Measurements from ENCODE around the gene MEF2B. TPM values are rescaled to one million over a fixed set of nuclear protein-coding genes. Genes with fewer than 3 reads are reported as not detected.
"Not testable (repeated sequence)": the region's sequence is repeated elsewhere in the genome, so short reads cannot be mapped to it uniquely, and the experiment has no call there.

The MEF2B gene
- total RNA-seq, 2 experiments from 2014 or later: 0.80 to 2.7 TPM

DNA sequence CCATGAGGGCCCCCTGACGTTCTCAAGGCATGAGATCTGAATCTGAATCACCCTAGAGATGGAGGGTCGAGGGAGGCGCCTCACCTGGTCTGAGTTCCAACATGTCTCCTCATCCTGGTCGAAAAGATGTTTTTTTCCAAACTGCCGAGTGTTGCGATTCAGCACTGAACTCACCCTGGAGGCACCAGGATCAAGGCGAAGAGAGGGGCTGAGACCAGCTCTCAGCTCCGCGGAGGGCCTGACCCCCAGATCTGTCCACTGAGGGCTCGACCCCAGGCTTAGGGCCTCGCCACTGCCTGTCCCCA lies 32.6 kb upstream of the MEF2B start:
- ChIA-PET POLR2A (interaction anchor here (1.0 to 1.2 kb wide), 3 partner anchors 10 to 119 kb away, joined by 3 to 9 read pairs (median 3); no protein-coding TSS in a partner anchor), CTCF (interaction anchor here (1.0 to 2.5 kb wide), 6 partner anchors 8 to 26 kb away, joined by 4 to 8 read pairs (median 4); partner anchors contain the start of gene BORCS8)

DNA sequence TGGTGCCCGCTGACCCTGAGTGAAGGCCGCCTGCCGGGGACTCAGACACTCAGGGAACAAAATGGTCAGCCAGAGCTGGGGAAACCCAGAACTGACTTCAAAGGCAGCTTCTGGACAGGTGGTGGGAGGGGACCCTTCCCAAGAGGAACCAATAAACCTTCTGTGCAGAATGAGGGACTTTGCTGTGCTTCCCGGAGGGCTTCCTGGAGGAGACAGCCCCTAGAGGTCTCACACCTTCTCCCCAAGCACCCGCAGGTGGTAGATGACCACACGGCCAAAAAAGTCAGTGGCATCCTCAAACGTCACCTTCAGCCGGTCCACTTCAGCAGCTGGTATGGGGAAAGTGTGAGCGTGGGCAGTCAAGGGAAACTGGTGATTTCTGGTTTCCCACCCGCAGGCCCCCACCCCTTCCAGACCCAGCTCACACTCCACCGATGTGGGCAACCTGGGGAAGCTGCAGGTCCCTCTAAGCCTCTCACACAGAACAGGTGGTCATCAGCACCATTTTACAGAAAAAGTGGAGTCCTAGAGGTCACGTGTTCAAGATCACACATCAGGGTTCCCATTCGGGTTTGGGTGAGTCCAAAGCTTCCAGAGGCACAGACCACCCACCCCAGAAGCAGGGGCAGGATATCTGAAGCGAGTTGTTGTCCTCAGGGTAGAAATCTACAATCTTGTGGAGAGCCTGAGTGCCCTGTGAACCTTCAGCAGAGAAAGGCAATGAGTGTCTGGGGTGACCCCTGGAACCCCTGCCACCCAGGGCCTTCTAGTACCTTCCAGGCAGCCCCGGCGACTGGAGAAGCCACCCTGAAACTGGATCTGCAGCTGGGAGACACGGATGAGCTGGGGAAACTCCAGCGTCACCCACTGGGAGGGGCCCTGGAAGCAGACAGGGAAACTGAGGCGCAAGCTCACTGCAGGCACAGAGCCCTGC lies 31.9 kb upstream of the MEF2B start:
- ChIA-PET POLR2A (interaction anchor here (0.6 to 1.5 kb wide), 4 partner anchors 10 to 110 kb away, joined by 3 to 7 read pairs (median 6); partner anchors contain the start of genes BORCS8 and RFXANK), CTCF (interaction anchor here (1.6 to 2.5 kb wide), 3 partner anchors 9 to 19 kb away, joined by 4 to 8 read pairs (median 7); no protein-coding TSS in a partner anchor)

DNA sequence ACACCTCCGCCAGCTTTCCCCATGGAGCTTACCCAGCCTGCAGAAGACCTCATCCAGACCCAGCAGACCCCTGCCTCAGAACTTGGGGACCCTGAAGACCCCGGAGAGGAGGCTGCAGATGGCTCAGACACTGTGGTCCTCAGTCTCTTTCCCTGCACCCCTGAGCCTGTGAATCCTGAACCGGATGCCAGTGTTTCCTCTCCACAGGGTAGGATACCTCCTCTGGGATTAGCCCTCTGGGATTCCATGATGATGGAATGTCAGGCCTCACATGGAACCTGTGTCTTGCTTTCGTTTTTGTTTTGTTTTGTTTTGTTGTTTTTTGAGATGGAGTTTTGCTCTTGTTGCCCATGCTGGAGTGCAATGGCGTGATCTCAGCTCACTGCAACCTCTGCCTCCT lies 23.9 kb upstream of the MEF2B start:
- CTCF ChIA-PET: interaction anchor here (1.7 kb wide), 1 partner anchor 9 kb away, joined by 4 read pairs; the partner anchor contains the start of gene NR2C2AP
- POLR2A ChIA-PET: no interaction called here

DNA sequence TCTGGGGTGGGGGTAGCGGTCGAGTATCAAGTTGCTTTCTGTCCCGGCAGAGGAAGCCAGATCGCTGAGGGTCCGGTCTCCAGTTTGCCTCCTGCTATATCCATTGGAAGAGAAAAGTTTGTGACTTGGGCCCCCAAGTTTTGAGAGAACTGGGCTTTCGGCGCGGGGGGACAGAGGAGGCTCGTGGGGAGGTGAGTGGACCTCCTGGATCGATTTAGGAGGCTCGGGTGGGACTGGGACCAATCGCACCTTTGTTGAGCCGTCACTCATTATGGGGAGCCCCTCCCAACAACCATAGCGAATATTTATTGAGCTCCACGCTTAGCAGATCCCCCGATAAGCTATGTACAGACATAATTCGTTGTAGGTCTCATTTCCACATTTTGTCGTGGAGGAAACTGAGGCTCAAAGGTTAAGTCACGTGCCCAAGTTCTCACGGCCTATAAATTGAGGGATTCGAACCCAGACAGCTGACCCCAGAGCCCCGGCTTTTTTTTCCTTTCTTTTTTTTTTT lies 22.9 kb upstream of the MEF2B start:
- ChIA-PET POLR2A (interaction anchor here (0.5 to 1.5 kb wide), 3 partner anchors 10 to 900 kb away, joined by 3 to 9 read pairs (median 3); partner anchors contain the start of gene NR2C2AP), CTCF (interaction anchor here (0.6 to 1.5 kb wide), 6 partner anchors 10 to 319 kb away, joined by 3 to 8 read pairs (median 4); partner anchors contain the start of gene NR2C2AP)

DNA sequence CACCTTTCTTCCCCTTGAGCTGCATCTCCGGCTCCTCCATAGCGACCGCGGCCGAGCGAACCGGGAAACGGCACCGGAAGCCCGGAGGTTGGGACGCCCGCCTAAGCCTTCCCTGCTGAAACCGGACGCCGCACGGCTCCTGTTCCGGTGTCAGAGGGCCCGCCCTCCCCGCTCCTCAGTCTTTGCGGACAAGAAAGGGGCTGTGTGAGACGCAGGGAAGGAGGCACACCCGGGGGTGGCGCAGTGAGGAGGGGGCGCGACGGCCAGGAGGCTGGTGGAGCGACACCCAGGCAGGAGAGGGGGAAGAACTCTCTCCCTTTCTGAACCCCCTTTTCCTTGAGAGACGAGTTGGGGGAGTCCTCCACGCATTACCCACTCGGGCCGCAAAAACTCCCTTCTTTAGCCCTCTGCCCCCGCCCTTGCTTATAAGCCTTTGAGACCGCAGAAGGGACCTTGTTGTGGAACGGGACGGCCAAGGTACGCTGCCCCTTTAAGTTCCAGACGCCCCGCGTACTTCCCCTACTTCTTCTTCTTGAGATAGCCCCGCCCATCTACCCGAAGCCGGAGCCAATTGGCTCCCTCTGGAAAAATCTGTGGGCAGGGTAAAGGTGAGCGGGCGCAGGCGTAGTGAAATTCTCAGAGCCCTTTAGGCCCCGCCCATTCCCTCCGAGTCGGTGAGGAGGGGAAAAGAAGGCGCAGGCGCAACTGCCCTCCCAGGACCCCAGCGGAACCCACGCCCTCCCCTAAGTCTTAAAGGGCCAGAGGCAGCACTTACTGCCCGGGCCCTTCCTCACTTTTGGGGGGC lies 22.2 kb upstream of the MEF2B start, which contains the start of the genes BORCS8 and RFXANK:
Gene BORCS8, minus strand, starts transcription at position 75 of the 805 bp plus-strand sequence. Its CDS starts 35 bp downstream, at position 40.
Gene RFXANK, plus strand, starts transcription at position 181 of the 805 bp plus-strand sequence. CDS start 1,689 bp downstream, outside the sequence.
- ChIA-PET CTCF (interaction anchor here (0.5 to 1.5 kb wide), 10 partner anchors 11 to 320 kb away, joined by 3 to 8 read pairs (median 4); partner anchors contain the start of gene NR2C2AP), POLR2A (interaction anchor here (0.5 to 1.5 kb wide), 6 partner anchors 9 to 900 kb away, joined by 3 to 15 read pairs (median 4); partner anchors contain the start of gene NR2C2AP)

DNA sequence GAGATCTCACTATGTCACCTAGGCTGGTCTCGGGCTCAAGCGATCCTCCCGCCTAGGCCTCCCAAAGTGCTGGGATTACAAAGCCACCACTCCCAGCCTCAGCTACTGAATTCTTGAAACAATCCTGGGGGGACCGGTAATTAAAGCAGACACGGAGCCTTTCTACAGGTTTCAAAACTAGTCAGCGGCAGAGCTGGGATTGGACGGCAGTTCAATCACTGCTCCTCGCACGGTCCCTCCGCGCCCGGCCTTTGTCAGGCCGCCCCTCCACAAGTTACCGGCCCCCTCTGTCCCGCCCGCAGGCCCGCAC lies 21.7 kb upstream of the MEF2B start:
- ChIA-PET POLR2A (interaction anchor here (0.8 to 1.5 kb wide), 5 partner anchors 10 to 214 kb away, joined by 3 to 15 read pairs (median 3); partner anchors contain the start of genes GATAD2A and NR2C2AP), CTCF (interaction anchor here (0.5 to 1.5 kb wide), 5 partner anchors 12 to 34 kb away, joined by 3 to 4 read pairs (median 3); partner anchors contain the start of gene NR2C2AP)

DNA sequence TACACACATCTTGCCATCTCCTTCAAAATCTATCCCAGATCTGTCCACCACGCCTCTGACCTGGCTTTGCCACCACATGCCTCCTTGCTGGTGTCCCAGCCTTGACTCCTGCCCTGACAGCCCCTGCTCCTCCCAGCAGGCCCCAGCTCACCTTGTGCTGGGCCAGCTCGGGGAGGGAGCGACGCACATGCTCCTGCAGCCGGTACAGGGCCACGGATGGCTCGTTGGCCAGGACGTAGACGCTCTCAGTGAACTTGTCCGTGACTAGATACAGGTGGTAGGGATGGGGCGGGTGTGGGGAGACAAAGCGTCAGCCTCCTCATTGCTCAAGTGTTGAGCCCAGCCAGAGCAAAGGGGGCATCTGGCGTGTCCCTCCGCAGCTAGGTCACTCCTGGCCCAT lies 16.7 kb upstream of the MEF2B start:
- CTCF ChIA-PET: no interaction called here
- POLR2A ChIA-PET: interaction anchor here (0.6 kb wide), 1 partner anchor 116 kb away, joined by 3 read pairs; no protein-coding TSS in a partner anchor

DNA sequence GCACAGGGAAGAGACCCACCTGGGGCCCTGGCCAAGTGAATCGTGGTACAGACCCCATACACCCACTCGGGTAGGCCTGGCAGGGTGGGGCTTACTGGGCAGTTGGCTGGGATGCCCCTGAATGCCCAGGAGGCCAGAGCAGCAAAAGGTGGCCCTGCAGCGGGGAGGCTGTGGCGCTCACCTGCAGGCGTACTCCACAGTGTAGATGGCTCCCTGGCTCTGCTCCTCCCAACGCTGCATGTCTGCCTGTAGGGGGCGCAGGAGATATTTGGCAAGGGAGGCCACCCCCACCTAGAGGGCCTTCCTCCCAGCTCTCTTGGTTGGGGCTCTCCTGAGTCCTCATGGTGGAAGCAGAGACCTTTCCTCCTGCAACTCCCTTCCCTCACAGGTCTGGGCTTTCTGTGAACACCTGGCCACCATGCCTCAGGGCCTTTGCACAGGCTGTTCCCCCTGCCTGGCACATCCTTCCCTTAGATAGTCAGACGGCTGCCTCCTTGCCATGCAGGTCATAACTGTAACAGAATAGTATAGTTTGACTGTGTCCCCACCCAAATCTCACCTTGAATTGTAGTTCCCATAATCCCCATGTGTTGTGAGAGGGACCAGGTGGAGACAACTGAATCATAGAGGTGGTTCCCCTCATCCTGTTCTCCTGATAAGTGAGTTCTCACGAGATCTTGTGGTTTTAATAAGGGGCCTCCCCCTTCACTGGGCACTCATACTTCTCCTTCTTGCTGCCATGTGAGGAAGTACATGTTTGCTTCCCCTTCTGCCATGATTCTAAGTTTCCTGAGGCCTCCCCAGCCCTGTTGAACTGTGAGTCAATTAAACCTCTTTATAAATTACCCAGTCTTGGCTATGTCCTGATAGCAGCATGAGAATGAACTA lies 16.0 kb upstream of the MEF2B start:
- ChIA-PET POLR2A (no interaction called here), CTCF (interaction anchor here (0.6 to 1.9 kb wide), 6 partner anchors 9 to 264 kb away, joined by 3 to 7 read pairs (median 4); partner anchors contain the start of gene NR2C2AP)

DNA sequence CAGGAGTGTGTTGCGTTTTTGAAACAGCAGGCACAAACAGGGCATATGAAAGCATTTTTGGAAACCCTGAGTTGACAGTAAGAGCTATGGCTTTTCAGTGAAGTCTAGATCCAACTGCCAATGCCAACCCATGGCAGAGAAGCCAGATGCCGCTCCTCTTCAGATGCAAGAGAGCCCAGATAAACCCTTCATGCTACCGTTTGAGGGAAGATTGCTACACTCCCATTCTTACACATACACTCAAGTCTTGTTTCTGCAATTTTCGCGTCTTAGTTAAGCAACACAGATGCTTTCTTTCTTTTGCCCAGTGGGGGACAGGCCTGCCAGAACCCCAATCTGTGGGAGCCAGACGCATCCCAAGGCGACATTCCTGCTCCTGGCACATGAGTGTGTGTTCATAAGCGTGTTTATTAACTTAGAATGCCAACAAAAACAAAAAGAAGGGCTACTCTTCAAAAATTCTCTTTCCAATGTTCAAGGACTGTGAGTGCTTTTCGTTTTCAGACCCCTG lies 11.5 kb upstream of the MEF2B start:
- ChIA-PET CTCF (no interaction called here), POLR2A (no interaction called here)

DNA sequence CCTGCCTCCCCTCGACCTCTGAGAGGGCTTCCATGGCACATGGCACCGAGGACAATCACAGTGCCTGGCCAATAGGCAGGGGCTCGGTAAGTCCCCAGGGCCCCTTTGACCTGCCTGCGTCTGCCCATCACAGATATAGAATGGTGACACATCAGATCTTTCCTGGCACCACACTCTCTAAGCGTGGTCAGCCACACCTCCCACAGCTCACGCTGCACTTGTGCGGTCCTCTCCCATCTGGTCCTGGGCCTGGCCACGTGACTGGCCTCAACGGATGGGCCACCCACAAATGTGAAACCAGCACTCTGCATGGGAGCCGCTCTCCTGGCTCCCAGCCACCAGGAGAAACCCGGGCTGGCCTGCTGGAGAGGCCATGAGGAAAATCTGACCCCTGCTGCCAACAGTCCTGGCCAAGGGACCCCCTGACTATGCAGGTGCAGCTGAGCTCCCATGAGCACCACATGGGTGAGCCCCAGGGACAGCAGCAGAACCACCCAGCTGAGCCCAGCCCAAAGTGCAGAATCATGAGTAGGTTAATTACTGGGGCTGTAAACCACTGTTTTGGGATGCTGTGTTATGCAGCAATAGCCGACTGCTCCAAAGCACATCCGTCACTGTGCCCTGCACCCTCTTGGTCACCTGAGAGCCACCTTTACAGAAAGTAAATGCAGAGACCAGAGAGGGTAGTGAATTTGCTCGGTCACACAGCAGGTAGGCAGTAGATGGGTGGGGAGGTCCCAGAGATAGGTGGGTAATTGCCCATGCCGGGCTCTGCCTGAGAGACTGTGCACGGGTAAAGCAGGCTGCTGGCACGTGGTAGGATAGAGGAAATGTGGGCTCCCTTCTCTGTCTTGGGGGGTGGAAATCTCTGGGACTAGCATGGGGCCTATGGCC lies 9.7 kb upstream of the MEF2B start:
- POLR2A ChIA-PET: no interaction called here
- CTCF ChIA-PET: no interaction called here

DNA sequence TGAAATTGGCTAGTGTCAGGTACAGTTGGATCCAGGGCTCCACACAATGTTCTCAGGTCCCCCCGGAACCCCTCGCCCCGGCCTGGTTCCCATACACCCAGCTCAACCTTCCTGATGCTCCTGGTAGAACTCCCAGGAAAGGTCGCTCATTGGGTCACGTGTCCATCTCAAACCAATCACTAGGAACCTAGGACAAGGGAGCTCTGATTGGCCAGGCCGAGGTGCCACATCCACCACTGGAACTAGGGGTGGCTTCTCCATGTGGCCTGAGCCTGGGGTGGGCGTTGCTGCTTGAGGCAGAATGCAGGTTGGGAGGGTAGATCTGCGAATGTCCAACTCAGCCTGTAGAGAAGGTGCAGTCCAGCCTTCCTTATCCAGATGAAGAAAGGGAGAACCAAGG lies 6.9 kb upstream of the MEF2B start:
- POLR2A ChIA-PET: interaction anchor here (0.6 kb wide), 1 partner anchor 140 kb away, joined by 5 read pairs; no protein-coding TSS in a partner anchor
- CTCF ChIA-PET: interaction anchor here (0.7 to 1.5 kb wide), 2 partner anchors 15 to 26 kb away, joined by 3 to 4 read pairs; partner anchors contain the start of genes BORCS8, NR2C2AP and RFXANK

DNA sequence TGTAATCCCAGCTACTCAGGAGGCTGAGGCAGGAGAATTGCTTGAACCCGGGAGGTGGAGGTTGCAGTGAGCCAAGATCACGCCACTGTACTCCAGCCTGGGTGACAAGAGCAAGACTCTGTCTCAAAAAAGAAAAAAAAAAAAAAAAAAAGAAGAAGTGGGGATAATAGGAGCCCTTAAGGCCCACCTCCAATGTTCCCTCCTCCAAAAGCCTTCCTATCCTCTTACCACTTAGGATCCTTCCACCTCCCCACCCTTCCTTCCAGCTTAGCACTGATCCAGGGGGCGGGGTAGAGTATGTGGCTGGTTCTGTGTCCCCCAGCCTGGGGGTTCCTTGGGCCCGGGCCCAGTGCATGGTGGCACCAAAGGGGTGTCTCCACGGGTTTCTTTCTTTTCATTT lies 3.2 kb upstream of the MEF2B start:
- POLR2A ChIA-PET: not testable (repeated sequence)
- CTCF ChIA-PET: interaction anchor here (0.6 to 0.7 kb wide), 3 partner anchors 9 to 661 kb away, joined by 3 to 4 read pairs (median 4); no protein-coding TSS in a partner anchor

DNA sequence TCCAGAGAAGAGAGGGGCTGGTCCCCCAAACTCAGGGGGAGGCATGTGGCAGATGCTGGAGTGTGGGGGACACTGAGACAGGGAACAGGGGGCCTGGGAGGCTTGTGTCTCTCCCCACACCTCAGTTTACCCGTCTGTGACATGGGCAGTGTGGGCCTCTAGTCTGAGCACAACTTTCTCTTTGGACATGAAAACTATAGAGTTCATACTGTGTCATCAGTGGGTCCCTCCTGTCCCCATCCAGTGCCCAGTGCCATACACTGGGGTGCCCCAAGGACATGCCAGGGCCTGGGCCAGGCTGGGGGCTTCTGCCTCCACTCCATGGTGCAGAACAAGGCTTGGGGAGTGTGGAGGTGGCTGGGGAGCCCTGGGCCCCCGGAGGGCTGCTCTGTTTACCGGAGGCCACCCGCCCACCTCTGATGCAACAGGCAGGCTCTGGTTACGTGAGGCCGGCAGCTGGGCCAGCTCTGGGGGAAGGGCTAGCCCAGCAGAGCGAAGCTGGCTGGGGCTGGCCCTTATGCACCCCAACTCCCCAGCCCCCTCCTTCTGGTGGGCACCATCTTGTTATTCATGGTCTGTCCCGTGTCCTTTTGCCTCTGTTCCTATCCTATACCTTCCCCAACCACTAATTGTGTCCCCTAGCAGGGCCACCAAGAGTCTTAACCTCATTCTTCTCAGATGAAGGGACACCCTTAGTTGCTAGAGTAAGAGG lies 1.9 kb upstream of the MEF2B start:
- ChIA-PET POLR2A (no interaction called here), CTCF (no interaction called here)

DNA sequence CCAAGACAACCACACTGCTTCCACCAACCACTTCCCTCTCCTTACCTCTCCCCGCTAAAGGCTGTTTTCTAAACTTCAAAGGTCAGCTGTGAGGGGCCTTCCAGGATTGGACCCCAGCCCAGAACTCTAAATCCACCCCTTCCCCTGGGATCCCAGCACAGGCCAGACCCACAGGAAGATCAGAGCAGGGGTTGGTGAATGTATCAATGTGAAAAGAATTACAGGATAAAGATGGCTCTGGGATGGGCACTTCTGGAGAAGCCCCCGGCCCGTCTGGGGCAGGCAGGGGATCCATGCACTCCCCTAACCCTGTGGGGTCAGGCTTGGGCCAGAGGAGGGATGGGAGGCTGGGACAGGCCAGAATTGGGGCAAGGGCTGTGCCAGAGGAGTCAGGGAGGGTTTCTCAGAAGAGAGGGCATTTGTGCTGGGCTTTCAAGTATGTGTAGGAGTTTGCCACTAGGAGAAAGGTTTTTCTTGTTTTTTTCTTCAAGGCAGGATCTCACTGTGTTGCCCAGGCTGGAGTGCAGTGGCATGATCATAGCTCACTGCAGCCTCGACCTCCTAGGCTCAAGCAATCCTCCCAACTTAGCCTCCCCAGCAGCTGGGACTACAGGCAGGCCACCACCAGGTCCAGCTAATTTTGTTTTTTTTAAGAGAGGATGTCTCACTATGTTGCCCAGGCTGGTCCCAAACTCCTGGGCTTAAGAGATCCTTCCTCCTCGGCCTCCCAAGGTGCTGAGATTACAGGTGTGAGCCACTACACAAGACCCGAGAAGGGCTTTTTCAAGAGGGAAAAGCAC lies 1.0 kb upstream of the MEF2B start:
- POLR2A ChIA-PET: no interaction called here
- CTCF ChIA-PET: interaction anchor here (0.8 to 1.8 kb wide), 2 partner anchors 14 to 23 kb away, joined by 4 to 5 read pairs; no protein-coding TSS in a partner anchor

All from activated CD8-positive, alpha-beta memory T cell treated with anti-CD3 and anti-CD28 coated beads for 36 hours (primary cell).